Neuronal stem cell (in vitro differentiated cells): ENCODE measurements around the gene NFE2.

Experiments used
- DNase-seq: peaks from one replicate; pipeline ENCODE4 v3.0.0-alpha.2; 2013; ENCODE audit warnings: low spot score
- H2AFZ ChIP-seq: one replicate; pipeline ENCODE4 v1.6.1; 2013; ENCODE audit warnings: mild to moderate bottlenecking, low read length, inconsistent platforms
- H2AK5ac ChIP-seq: 2 replicates; pipeline ENCODE4 v1.6.1; 2013; ENCODE audit warnings: low read depth, mild to moderate bottlenecking, inconsistent platforms, low read length, moderate library complexity, mixed read lengths
- H2BK120ac ChIP-seq: 2 replicates; pipeline ENCODE4 v1.6.1; 2013; ENCODE audit warnings: low read depth, mild to moderate bottlenecking, inconsistent platforms, low read length, moderate library complexity, mixed read lengths
- H2BK12ac ChIP-seq: one replicate; pipeline ENCODE4 v1.6.1; 2013; ENCODE audit warnings: low read length, inconsistent platforms
- H2BK15ac ChIP-seq: 2 replicates; pipeline ENCODE4 v1.6.1; 2013; ENCODE audit warnings: mild to moderate bottlenecking, low read length, inconsistent platforms, mixed read lengths
- H2BK5ac ChIP-seq: one replicate; pipeline ENCODE4 v1.6.1; 2013; ENCODE audit warnings: inconsistent platforms, mild to moderate bottlenecking, low read length, moderate library complexity
- H3K14ac ChIP-seq: one replicate; pipeline ENCODE4 v1.6.1; 2013; ENCODE audit warnings: low read length, inconsistent platforms
- H3K18ac ChIP-seq: 2 replicates; pipeline ENCODE4 v1.6.1; 2013; ENCODE audit warnings: low read length, inconsistent platforms
- H3K23ac ChIP-seq: 2 replicates; pipeline ENCODE4 v1.6.1; 2013; ENCODE audit warnings: low read depth, mild to moderate bottlenecking, mixed read lengths, low read length, inconsistent platforms; ENCODE audit not compliant: poor library complexity
- H3K27ac ChIP-seq: replicated peaks from 3 replicates; pipeline ENCODE4 v1.5.1; 2013; ENCODE audit warnings: low read length, inconsistent platforms
- H3K27me3 ChIP-seq, 3 experiments: 2 replicates each; pipeline ENCODE4 v1.6.1; 2013; ENCODE audit warnings: low read length in 3 of 3, mild to moderate bottlenecking in 2 of 3, inconsistent platforms in 1 of 3, low read depth in 1 of 3, mixed read lengths in 1 of 3, moderate library complexity in 1 of 3; ENCODE audit not compliant: control insufficient read depth in 3 of 3, insufficient read depth in 3 of 3
- H3K36me3 ChIP-seq, 2 donors: replicated peaks in 1 of 2; 2 replicates each; pipeline ENCODE4 v1.6.1; 2013; ENCODE audit warnings: low read length in 2 of 2; ENCODE audit not compliant: control insufficient read depth in 2 of 2, insufficient read depth in 2 of 2
- H3K4ac ChIP-seq: 2 replicates; pipeline ENCODE4 v1.6.1; 2013; ENCODE audit warnings: inconsistent platforms, mild to moderate bottlenecking, low read length, moderate library complexity
- H3K4me1 ChIP-seq, 2 donors: 1 replicate in 1 of 2; 2 replicates in 1 of 2; pipeline ENCODE4 v1.6.1; 2013; ENCODE audit warnings: low read length in 2 of 2, low read depth in 1 of 2; ENCODE audit not compliant: control insufficient read depth in 2 of 2, insufficient read depth in 1 of 2
- H3K4me2 ChIP-seq: one replicate; pipeline ENCODE4 v1.6.1; 2013; ENCODE audit warnings: mild to moderate bottlenecking, low read length, inconsistent platforms; ENCODE audit not compliant: insufficient read depth, poor library complexity, severe bottlenecking
- H3K4me3 ChIP-seq, 2 donors: 2 replicates each; pipeline ENCODE4 v1.5.1; 2013; ENCODE audit warnings: low read length in 2 of 2, mild to moderate bottlenecking in 2 of 2, inconsistent platforms in 1 of 2, moderate library complexity in 1 of 2
- H3K79me1 ChIP-seq: one replicate; pipeline ENCODE4 v1.6.1; 2013; ENCODE audit warnings: low read depth, mild to moderate bottlenecking, inconsistent platforms, low read length, moderate library complexity
- H3K9ac ChIP-seq: one replicate; pipeline ENCODE4 v1.6.1; 2013; ENCODE audit warnings: mild to moderate bottlenecking, low read depth, low read length, inconsistent platforms; ENCODE audit not compliant: poor library complexity
- H3K9me3 ChIP-seq, 2 donors: replicated peaks in 1 of 2; 2 replicates each; pipeline versions ENCODE3 to v1.6.1; 2013; ENCODE audit warnings: low read length in 2 of 2, mild to moderate bottlenecking in 2 of 2, inconsistent platforms in 1 of 2, low read depth in 1 of 2, mixed read lengths in 1 of 2, moderate library complexity in 1 of 2; ENCODE audit not compliant: control insufficient read depth in 2 of 2, insufficient read depth in 1 of 2
- H4K8ac ChIP-seq: one replicate; pipeline ENCODE4 v1.6.1; 2013; ENCODE audit warnings: low read depth, mild to moderate bottlenecking, inconsistent platforms, low read length, moderate library complexity
- H4K91ac ChIP-seq: one replicate; pipeline ENCODE4 v1.6.1; 2013; ENCODE audit warnings: low read length, low read depth, mild to moderate bottlenecking, inconsistent platforms; ENCODE audit not compliant: poor library complexity
- WGBS, 2 donors: extraction: QIAGEN DNeasy Blood & Tissue Kit; methylation state at CpG; one replicate each; pipeline ENCODE4 v1.1.7; 2013; ENCODE audit warnings: missing lambda C conversion rate in 2 of 2, mixed read lengths in 1 of 2; ENCODE audit not compliant: insufficient read length in 2 of 2, insufficient replicate concordance in 1 of 2; ENCODE audit errors: extremely low coverage in 2 of 2; 5-methylcytosine and 5-hydroxymethylcytosine counted together

Gene NFE2

DNA sequence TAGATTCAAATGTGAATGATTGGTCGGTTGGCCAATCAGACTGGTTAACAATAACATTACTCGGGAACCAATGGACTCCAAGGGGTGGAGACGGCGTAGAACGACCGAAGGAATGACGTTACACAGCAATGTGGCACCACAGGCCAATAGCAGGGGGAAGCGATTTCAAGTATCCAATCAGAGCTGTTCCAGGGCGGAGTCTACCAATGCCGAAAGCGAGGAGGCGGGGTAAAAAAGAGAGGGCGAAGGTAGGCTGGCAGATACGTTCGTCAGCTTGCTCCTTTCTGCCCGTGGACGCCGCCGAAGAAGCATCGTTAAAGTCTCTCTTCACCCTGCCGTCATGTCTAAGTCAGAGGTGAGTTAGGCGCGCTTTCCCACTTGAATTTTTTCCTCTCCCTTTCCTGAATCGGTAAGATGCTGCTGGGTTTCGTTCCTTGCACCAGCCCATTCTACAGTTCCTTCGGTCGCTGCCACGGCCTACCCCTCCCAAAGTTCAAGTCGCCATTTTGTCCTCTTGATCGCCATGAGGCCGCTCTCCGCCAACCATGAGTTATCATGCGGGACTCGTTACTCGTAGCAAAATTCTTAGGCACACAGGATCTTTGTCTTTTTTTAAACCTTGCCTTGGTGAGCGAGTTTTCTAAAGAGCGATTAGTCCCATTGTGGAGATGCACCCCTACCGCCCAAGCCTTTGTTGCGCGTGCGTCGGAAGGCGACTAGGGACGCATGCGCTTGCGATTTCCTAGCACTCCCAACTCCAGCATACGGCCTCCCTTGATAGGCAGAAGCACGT lies 20.2 kb downstream of the NFE2 start, which contains the start of gene HNRNPA1:
Gene HNRNPA1, plus strand, starts transcription at position 259 of the 793 bp plus-strand sequence. Its CDS starts 82 bp downstream, at position 341.
- no peak within 1 kb of the TSS for H2BK120ac ChIP-seq
- H3K23ac ChIP-seq, result peak within 1 kb of the TSS; percentile 69
- peak within 1 kb of the TSS; percentile 81 for H2AFZ ChIP-seq
- H4K8ac ChIP-seq, result peak within 1 kb of the TSS; percentile 78
- no peak within 1 kb of the TSS for H2BK12ac ChIP-seq
- H2BK5ac ChIP-seq, result no peak within 1 kb of the TSS
- no peaks in the 10 kb centered on the region for H3K9me3 ChIP-seq
- peak within 1 kb of the TSS; percentile 50 for H3K4me2 ChIP-seq
- H3K27ac ChIP-seq, result peak within 1 kb of the TSS; percentile 97
- peak; percentile 99 for DNase-seq
- H3K36me3 ChIP-seq, result peaks cover 27 to 75% of the 10 kb centered on the region in 2 donors
- no peaks in the 10 kb centered on the region for H3K27me3 ChIP-seq
- peak within 1 kb of the TSS; percentile 58 for H4K91ac ChIP-seq
- peaks cover 9 to 28% of the 10 kb centered on the region in 2 donors for H3K4me1 ChIP-seq
- WGBS, 2 donors, result no CpG with 5 or more reads among the region's 48 CpGs
- H3K4me3 ChIP-seq, result peak within 1 kb of the TSS; percentile 81 to 94
- H3K9ac ChIP-seq, result peak within 1 kb of the TSS; percentile 96
- no peak within 1 kb of the TSS for H2BK15ac ChIP-seq
- H3K4ac ChIP-seq, result peak within 1 kb of the TSS; percentile 60
- H2AK5ac ChIP-seq, result no peak within 1 kb of the TSS
- H3K79me1 ChIP-seq, result no peaks in the 10 kb centered on the region
- H3K14ac ChIP-seq, result no peak within 1 kb of the TSS
- H3K18ac ChIP-seq, result peak within 1 kb of the TSS; percentile 97

DNA sequence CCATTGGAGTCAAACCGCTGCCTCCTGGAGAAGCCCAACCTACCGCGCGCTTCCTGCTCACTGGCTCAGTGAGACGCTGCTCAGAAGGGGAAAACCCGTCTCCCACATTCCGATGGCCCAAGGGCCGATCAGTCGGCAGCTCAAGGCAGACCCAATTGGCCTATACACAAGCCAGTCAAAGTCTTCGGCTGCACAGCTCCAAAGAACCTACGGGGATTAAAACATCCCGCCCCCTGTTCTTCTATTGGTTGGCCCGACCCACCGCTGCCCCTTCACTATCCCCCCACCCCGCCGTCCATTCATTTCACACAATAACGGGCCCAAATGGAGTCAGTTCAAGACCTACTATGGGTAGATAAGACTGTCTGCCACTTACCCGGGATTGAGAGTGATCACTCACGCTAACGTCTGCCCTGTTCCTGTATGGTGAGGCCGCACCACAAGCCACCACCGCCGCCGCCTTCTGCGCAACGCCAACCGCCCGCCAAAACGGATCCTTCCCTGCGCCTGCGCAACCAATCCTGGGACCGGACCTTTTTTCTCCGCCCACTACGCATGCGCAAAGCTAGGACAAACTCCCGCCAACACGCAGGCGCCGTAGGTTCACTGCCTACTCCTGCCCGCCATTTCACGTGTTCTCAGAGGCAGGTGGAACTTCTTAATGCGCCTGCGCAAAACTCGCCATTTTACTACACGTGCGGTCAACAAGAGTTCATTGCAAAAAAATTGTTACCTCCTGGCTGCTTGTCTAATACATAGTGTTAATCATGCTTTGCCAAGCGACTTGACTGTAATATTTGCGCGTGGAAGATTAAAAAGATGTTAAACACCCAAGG lies 21.0 kb downstream of the NFE2 start, which contains the start of gene CBX5:
Gene CBX5, minus strand, starts transcription at position 491 of the 836 bp plus-strand sequence. CDS start 22,472 bp downstream, outside the sequence.
- DNase-seq, result peak; percentile 100
- Histone ChIP-seq H3K23ac (peak within 1 kb of the TSS; percentile 69), H2AFZ (peak within 1 kb of the TSS; percentile 81), H3K4me3 (peak within 1 kb of the TSS; percentile 81 to 94), H2AK5ac (no peak within 1 kb of the TSS), H3K14ac (no peak within 1 kb of the TSS), H4K91ac (peak within 1 kb of the TSS; percentile 58), H2BK120ac (no peak within 1 kb of the TSS), H3K36me3 (peaks cover 24 to 70% of the 10 kb centered on the region in 2 donors), H3K79me1 (no peaks in the 10 kb centered on the region), H3K4me1 (peaks cover 9 to 28% of the 10 kb centered on the region in 2 donors), H2BK5ac (peak within 1 kb of the TSS; percentile 33), H3K9me3 (no peaks in the 10 kb centered on the region), H4K8ac (peak within 1 kb of the TSS; percentile 78), H3K9ac (peak within 1 kb of the TSS; percentile 96), H2BK15ac (no peak within 1 kb of the TSS), H3K4ac (peak within 1 kb of the TSS; percentile 60), H3K4me2 (peak within 1 kb of the TSS; percentile 61), H3K18ac (peak within 1 kb of the TSS; percentile 97), H3K27ac (peak within 1 kb of the TSS; percentile 97), H3K27me3 (no peaks in the 10 kb centered on the region), H2BK12ac (no peak within 1 kb of the TSS)
- no CpG with 5 or more reads among the region's 49 CpGs for WGBS, 2 donors

- H2AK5ac ChIP-seq, result no peak overlapping the region
- no peak overlapping the region for H4K8ac ChIP-seq
- H3K4me2 ChIP-seq, result peak overlapping the region; percentile 61
- no peak overlapping the region for H3K4ac ChIP-seq
- peaks cover 9 to 27% of the 10 kb centered on the region in 2 donors for H3K4me1 ChIP-seq
- H3K79me1 ChIP-seq, result no peaks in the 10 kb centered on the region
- peak overlapping the region; percentile 76 for H3K18ac ChIP-seq
- no peak overlapping the region for H2BK12ac ChIP-seq
- no peak overlapping the region for H2BK120ac ChIP-seq
- H4K91ac ChIP-seq, result no peak overlapping the region
- peaks cover 24 to 70% of the 10 kb centered on the region in 2 donors for H3K36me3 ChIP-seq
- H3K27me3 ChIP-seq, result no peaks in the 10 kb centered on the region
- peak overlapping the region; percentile 71 for H3K9ac ChIP-seq
- H3K27ac ChIP-seq, result peak overlapping the region; percentile 97
- H3K4me3 ChIP-seq, result peak overlapping the region; percentile 81 to 94
- H2BK5ac ChIP-seq, result peak overlapping the region; percentile 33
- DNase-seq, result no peak
- no peak overlapping the region for H3K14ac ChIP-seq
- WGBS, 2 donors, result no CpG with 5 or more reads among the region's 19 CpGs
- H2BK15ac ChIP-seq, result no peak overlapping the region
- no peaks in the 10 kb centered on the region for H3K9me3 ChIP-seq
- peak overlapping the region; percentile 29 for H3K23ac ChIP-seq
- H2AFZ ChIP-seq, result no peak overlapping the region
These were observed 21.6 kb downstream of the NFE2 start for GRCh38 chr12:54279227-54279631.
